HG02884 (cell line): ENCODE data around the gene JAKMIP2.
"Not testable (repeated sequence)": the region's sequence is repeated elsewhere in the genome, so short reads cannot be mapped to it uniquely, and the experiment has no call there.

ENCODE experiments used
- ATAC-seq: cut with Tn5 transposase; IDR thresholded peaks from one replicate; pipeline ENCODE4 v1.9.1; 2021; ENCODE audit warnings: mild to moderate bottlenecking, moderate library complexity; ENCODE audit not compliant: unreplicated experiment

Gene JAKMIP2

DNA sequence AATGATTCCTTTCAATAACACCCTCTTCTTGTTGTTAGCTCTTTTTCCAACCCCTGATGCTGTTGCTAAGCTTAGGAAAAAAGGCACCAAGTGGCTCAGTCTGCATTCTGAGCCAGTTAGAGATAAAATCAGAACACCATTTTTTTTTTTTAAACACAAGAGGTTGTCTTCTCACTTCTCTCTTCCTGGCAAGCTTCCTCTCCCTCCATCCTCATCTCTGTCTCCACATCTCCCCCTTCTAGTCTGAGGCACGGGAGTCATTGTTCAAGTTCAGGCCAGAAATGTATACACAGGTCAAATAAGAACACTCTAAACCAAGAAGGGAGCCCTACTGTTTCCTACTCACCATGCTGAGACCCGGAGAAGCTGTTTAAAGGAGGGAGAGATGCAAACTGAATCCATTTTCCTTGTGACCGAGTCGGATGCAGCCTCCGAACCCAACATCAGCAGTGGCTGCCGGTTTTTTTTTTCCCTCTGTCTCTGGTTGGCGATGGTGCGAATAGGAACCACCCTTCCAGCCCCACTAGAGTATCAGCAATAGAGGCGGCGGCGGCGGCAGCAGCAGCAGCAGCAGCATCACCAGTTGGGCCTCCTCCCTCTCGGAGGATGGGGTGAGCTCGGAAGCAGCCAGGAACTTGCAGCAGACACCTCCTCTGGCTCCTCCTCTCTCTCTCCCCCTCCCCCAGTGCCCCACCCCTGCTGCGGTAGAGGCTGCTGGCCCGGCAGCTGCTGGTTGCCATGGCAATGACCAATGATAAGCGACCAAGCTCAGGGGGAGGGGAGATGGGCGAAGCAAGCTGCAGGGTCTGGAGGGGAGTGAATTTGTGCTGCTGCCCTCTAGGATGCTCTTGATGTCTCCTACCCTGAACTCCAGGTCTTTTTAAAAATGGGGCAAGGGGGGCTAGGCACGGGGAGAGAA lies at the start of gene JAKMIP2:
TSS of gene JAKMIP2 (minus strand) at position 619 of the 919 bp plus-strand sequence. CDS start 110,922 bp downstream, outside the sequence.
- ATAC-seq: peak; percentile 61

DNA sequence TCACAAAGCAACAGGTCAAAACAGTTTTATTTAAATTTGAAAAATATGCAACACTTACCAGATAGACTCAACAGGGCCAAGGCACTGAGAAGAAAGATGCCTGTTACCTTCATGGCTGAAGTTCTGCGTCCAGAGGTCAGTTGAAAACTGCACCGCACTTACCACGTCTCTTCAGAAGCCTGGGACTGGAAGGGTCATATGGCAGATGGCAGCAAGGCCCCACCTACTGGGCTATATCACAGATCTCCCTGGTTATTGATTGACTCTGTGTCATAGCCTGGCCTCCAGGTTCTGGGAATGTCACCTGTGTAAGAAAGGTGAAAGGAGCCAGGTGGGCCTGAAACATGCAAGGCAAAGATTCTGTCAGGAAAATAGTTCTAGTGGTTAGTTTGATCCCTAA lies 48.9 kb upstream of the JAKMIP2 start, which contains the start of gene SPINK1:
TSS of gene SPINK1 (minus strand) at position 207 of the 400 bp plus-strand sequence. CDS start at position 113, 94 bp downstream.
- no peak for ATAC-seq

DNA sequence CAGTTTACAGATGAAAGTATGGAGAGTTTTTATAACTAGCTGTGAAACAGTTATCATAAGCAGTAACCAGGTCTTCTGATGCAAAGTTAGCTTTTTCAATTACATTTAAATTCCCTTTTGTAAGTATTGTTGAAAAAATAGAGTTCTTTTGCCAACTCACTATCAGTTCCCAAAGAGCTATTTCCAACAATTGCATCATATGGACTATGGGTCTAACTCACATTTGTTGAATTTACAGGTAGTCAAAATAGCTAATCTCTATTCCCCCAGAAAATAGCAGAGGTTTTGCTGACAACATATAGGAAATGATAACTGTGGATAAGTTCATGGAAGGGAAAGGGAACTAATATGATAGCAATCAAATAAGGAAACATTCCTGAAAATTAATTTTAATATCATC lies 47.5 kb upstream of the JAKMIP2 start:
- no peak for ATAC-seq

DNA sequence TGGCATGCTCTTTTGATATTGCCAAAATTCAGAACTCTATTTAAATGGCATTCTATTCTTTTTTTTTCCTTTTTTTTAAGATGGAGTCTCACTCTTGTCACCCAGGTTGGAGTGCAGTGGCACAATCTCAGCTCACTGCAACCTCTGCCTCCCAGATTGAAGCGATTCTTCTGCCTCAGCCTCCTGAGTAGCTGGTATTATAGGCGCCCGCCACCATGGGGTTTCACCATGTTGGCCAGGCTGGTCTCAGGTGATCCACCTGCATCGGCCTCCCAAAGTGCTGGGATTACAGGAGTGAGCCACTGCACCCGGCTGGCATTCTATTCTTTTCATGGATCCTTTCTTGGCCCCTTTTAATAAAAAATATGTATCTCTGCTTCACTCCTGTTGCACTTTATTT lies 44.5 kb upstream of the JAKMIP2 start:
- ATAC-seq: not testable (repeated sequence)

DNA sequence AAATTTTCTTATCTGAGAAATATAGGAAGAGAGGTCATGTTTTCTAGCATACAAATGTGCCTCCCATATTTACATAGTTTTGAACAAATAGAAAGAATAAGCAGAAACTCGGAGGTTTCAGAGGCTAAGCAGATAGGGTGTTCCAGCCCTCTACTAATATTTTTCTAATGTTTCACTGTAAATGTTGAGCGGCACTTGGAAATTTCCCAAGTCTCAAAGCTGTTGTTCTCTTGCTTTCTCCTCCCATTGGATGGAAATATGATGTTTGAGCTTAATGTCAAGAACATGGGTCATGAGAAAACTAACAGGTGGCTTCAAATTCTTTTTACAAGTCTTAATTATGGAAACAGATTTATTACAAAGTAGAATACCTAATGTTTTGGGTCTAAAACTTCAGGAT lies 43.8 kb upstream of the JAKMIP2 start:
- no peak for ATAC-seq

DNA sequence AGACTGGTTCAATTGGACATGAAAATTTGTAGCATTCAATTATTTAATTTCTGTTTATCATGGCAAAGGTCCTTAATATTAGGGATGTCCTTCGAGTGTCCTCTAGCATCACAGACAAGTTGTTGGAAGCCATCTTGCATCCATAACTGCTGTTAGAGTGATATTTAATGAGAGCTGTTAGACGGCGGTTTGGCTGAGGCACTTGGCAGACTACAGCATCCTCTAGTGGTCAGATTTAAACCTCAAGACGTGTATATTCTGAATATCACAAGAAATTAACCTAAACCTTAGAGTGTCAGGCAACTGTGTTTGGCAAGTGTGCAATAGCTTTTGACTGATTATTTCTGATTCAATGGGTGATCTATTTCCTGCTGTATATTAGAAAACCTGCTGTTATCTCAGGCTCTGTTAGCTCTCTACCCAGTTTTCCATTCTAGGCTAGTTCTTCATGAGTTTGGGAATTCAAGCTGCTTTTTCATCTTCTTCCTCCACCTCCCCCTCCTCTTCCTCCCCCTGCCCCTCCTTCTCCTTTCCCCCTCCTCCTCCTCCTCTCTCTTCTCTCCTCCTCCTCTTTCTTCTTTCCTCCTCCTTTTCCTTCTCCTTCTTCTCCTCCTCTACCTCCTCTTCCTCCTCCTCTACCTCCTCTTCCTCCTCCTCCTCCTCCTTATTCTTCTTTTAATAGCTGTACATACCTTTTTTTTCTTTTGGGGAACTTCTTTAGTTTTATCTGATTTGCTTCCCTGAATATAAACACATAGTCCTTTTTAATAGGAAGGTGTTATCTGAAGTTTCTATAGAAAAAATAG lies 40.4 kb upstream of the JAKMIP2 start:
- ATAC-seq: peak; percentile 92

DNA sequence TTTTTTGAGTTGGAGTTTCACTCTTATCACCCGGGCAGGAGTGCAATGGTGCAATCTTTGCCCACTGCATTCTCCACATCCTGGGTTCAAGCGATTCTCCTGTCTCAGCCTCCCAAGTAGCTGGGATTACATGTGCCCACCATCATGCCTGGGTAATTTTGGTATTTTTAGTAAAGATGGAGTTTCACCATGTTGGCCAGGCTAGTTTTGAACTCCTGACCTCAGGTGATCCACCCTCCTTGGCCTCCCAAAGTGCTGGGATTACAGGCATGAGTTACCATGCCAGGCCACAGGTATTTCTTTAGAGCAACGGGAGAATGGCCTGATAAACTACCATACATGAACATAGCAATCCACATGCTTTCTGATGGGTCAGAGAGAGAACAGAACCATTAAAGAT lies 39.7 kb upstream of the JAKMIP2 start:
- not testable (repeated sequence) for ATAC-seq

DNA sequence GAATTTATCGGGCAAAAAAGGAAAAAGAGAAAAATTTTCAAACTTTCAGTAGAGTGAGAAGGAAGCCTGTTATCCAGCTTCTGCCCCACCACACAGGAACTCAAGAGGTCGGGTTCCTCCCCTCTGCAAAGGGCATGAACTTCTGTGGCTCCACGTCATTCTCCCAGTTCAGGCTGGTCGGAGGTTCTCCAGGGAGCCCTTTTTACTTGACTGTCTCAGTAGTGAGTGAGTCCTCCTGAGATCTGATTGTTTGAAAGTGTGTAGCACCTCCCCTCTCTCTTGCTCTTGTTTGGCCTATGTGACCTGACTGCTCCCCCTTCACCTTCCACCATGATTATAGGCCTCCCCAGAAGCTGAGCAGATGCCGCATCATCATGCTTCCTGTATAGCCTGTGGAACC lies 39.2 kb upstream of the JAKMIP2 start:
- no peak for ATAC-seq

DNA sequence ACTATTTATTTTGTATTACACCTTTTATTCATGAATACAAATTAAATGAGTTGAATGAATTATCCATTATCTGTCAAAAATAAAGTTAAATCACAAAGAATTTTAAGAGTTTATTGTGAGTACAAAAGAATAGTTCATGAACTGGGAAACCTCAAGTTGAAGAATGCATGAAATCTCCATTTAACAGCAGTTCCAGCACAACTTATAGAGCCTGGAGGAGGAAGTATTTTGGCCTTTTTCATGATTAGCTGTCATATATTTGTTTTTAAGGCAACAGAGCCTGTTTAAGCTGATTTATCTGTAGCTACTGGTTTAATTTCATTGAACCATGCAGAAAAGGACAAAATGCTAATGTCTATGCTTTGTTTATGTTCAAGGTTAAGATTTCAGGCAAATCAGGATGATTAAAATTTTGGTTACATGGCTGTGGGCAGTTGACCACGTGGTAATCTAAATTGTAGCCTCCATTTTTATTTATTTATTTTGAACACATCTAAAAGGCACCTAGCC lies 36.8 kb upstream of the JAKMIP2 start:
- ATAC-seq: no peak

DNA sequence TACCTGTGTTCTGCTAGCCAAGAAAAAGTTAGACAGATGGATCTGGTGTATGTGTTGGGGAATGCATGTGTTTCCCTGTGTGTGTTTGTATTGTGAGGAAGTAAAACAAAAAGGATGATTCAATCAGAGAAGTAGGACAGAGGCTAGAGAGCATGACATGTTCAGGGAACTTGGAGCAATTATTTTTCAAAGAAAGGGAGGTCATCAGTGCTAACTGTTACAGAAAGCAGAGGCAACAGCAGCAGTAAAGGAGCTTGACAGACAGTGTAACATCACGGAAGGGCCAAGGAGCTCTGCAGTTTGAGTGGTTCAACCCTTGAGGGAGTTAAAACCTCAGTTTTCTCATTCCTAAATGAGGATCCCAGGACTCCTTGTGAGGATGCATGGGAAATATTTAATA lies 35.8 kb upstream of the JAKMIP2 start:
- no peak for ATAC-seq

DNA sequence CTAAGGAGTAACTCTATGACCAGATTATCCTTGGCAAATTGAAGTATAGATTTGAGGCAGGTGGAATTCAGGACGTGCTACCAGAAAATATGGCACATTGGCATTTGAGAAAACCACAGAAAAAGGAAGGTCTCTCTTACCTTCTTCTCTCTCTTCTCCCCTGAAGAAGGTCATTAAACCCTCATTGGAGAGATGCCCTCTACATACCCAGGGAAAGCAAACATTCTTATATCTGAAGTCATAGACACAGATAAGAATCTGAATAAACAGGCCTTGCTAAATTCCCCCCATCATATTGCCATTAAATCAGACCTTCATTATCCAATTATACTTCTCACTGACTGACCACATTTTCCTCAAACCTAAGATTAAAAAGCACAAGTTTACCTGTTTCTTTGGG lies 31.2 kb upstream of the JAKMIP2 start:
- ATAC-seq: no peak

DNA sequence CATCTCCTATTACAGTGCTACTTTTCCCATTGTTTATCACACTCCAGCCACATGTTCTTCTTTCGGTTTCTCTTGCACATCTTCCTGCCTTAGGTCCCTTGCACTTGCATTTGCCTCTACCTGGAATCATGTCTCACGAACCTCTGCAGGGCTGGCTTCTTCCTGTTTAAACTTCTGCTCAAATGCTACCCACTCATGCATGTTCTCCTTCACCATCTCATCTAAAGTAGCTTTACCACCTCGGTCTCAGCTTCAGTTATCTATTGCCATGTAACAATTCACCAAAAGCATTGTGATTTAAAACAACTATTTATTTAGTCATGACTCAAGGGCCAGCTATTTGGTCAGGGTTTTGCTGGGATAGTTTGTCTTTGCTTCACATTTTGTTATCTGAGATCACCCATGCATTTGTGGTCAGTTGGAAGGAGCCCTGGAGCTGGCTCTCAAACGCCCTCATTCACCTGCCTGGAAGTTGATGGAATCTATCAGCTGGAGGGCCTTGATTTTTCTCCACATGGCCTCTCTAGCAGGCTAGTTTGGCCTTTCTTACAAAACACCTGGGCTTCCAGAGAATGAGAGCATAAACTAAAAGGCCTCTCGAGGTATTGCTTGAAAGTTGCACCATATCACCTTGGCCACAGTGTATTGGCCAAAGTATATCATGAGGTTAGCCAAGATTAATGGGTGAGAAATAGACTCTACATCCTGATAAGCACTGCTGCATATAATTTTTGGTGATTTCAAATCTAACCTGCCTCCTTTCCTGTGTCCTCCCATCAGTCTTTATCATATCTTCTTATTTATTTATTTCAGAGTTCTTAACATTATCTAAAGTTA lies 27.5 kb upstream of the JAKMIP2 start:
- ATAC-seq: no peak

DNA sequence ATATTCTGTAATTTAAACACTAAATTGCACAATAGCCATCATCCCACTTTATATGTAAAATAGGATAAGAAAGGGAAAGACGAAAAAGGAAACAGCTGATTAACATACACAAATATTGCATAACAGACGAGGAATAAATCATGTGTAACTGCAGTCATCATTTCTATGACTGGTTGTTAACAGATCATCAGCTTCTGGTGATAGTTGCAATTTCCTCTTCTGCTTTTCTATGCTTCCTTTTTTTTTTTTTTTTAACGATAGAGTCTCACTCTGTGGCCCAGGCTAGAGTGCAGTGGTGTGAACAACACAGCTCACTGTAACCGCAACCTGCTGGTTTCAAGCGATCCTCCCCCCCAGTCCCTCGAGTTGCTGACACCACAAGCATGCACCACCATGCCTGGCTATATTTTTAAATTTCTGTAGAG lies 22.5 kb upstream of the JAKMIP2 start:
- ATAC-seq: peak; percentile 76

DNA sequence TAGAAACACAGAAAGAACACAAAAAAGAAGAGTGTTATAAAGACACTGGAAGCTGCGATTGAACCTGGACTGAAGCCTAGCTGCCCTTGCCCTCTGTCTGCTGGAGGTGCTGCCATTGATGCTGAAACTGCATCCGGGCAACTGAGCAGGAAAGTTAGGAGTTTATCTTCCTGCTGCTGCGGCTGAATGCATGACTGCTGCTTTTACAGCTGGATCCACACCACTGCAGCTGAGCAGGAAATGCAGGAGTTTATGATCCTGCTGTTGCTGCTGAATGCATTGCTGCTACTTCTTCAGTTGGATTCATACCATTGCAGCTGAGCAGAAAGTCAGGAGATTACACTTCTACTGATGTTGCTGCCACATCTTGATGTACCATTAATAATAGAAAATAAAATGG lies 21.8 kb upstream of the JAKMIP2 start:
- no peak for ATAC-seq

DNA sequence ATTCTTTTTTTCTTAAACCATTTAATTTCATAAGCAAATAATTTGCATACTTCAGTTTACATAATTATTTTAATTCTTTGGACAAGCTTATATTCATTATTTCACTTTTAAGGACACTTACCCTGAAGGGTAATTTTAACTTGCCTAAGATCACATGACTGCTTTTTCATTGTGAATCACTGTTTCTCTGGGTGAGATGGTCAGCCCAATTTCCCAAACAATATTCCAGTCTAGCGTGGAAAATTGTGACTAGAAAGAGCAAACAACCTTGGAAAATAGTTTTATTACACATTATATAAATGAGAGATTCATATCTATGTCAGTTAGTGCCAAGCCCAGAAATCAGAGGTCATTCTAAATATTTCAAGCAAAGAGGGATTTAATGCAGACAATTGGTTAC lies 21.4 kb upstream of the JAKMIP2 start:
- no peak for ATAC-seq

DNA sequence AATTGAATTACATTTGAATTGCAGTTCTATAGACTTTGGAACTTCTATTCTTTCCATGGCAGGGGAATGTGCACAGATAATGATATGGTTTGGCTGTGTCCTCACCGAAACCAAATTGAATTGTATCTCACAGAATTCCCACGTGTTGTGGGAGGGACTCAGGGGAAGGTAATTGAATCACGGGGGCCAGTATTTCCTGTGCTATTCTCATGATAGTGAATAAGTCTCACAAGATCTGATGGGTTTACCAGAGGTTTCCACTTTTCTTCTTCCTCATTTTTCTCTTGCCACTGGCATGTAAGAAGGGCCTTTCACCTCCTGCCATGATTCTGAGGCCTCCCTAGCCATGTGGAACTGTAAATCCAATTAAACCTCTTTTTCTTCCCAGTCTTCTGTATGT lies 20.6 kb upstream of the JAKMIP2 start:
- not testable (repeated sequence) for ATAC-seq

DNA sequence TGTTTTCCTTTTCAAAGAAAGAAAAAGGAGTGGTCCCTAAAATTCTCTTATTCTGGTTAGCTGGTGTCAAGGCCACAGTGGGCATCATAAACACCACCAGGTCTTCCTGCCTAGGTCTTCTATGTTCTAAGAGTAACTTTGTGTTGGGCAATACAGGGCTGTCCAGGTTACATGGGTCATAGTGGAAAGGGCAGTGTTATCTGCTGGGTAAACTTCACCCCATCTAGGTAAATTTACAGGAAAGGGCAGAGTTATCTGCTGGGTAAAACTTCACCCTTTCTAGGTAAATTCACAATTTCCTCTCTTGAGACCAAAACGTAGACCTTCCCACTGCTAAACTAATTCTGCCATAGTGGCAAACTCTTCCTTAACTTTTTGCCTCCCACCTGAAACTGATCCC lies 18.9 kb upstream of the JAKMIP2 start:
- ATAC-seq: no peak

DNA sequence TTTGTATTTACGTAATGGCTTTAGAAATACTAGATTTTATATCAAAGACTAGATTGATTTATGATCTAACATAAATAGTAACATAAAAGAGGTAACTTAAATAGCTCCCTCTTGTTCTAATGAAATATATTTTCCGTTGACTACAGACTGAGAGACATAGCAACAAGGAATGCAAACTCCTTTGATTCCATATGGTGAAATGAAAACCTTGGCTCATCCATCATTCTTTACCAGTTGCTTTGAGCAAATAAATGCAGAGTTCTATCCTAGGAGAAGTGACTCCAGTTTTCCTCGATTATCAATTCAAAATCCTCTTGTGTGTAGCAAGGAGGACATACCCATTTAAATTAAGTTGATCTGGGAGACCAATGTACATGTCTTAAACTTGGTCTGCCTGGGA lies 18.0 kb upstream of the JAKMIP2 start:
- ATAC-seq: no peak

DNA sequence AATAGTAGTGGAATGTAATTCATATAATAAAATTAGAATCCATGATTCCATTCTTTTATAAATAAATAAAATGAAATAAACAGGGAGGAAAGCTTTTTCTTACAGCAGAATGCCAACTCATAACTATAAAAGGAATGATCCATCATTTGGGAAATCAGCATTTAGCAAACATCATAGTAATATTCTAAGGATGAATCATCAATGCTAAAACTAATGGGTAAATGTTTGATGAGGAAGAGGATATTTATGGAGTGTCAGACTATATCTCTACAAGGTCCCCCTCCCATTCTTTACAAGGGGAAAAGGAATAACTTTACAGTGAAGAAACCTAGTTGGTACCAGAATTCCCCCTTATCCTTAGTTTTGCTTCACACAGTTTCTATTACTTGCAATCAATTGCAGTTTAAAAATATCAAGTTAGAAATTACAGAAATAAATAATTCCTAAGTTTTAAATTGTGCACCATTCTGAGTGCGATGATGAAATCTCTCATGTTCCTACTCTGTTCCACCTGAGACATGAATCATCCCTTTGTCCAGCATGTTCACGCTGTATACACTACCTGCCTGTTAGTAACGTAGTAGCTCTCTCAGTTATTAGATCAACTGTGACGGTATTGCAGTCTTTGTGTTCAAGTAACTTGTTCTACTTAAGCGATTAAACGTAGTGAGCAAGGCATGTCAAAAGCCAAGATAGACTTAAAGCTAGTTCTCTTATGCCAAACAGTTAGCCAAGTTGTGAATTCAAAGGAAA lies 14.2 kb upstream of the JAKMIP2 start:
- ATAC-seq: no peak

DNA sequence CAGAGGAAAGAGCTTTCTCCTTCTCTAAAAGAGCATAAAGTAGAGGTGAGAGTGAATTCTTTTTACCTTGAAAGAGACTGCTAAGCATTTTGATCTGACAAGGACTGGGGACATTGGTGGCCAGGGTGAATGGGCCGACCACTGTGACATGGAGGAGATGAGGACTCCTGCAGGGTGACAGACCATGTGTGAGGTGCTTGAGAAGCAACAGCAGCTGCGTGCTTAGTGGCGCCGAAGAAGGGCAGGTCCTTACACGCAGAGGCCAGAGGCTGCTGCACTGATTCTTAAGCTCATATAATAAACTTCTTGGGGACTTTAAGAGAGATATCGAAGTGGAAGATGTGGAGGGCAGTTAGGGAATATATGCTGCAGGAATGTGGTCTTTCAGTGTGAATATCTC lies 8.7 kb upstream of the JAKMIP2 start:
- ATAC-seq: no peak
